Measurements from ENCODE around the gene SLC10A4.

GRCh38 chr4:48503233-48504025 is 20.3 kb downstream of the SLC10A4 start:
- TF ChIP-seq POLR2AphosphoS5 (IDR thresholded peaks at IDR 0.05; ENCODE audit: low read depth) = no peak
- no peak for TF ChIP-seq EZH2 (IDR thresholded peaks at IDR 0.05; ENCODE audit: low read depth, unreplicated experiment)
- TF ChIP-seq CTCF (conservative IDR thresholded peaks at IDR 0.05; ENCODE audit: low read depth in 2 of 2) = no peak
- TF ChIP-seq CREB1 (CRISPR knock-in tag; IDR thresholded peaks at IDR 0.05; ENCODE audit: low read depth) = no peak
- no peak for TF ChIP-seq EZH2phosphoT487 (IDR thresholded peaks at IDR 0.05; ENCODE audit: unreplicated experiment)
- no peak for TF ChIP-seq JUNB (IDR thresholded peaks at IDR 0.05; ENCODE audit: unreplicated experiment)
- TF ChIP-seq ZNF331 (CRISPR knock-in tag; IDR thresholded peaks at IDR 0.05; ENCODE audit: low read depth) = no peak

Measured in GM23338 (cell line).